ENCODE results near the gene RNF141. TPM values are rescaled to one million over a fixed set of nuclear protein-coding genes. Genes with fewer than 3 reads are reported as not detected.

Gene RNF141
- total RNA-seq, 1 experiment from 2014 or later: 21.8 TPM

- Histone ChIP-seq H3K27me3 (ENCODE audit: control insufficient read depth, insufficient read depth, low read length) (peaks cover 2% of the 10 kb centered on the region; the same call in 1 of the 2 replicates), H3K36me3 (replicated peaks; ENCODE audit: control insufficient read depth, insufficient read depth, low read length) (no peaks in the 10 kb centered on the region), H3K4me3 (ENCODE audit: insufficient read depth, low read depth, low read length) (no peak overlapping the region)
- no peak for DNase-seq
Observed at GRCh38 chr11:10544491-10545465, 3.8 kb upstream of the RNF141 start.

- no peak for DNase-seq
- H3K4me3 ChIP-seq (ENCODE audit: insufficient read depth, low read depth, low read length): no peak overlapping the region
- peaks cover 2% of the 10 kb centered on the region; the same call in 1 of the 2 replicates for H3K27me3 ChIP-seq (ENCODE audit: control insufficient read depth, insufficient read depth, low read length)
- no peaks in the 10 kb centered on the region for H3K36me3 ChIP-seq (replicated peaks; ENCODE audit: control insufficient read depth, insufficient read depth, low read length)
Observed at GRCh38 chr11:10543782-10544181, 2.8 kb upstream of the RNF141 start.

GRCh38 chr11:10542776-10543175, 1.8 kb upstream of the RNF141 start:
- Histone ChIP-seq H3K27me3 (ENCODE audit: control insufficient read depth, insufficient read depth, low read length) (peaks cover 2% of the 10 kb centered on the region; the same call in 1 of the 2 replicates), H3K36me3 (replicated peaks; ENCODE audit: control insufficient read depth, insufficient read depth, low read length) (no peaks in the 10 kb centered on the region), H3K4me3 (ENCODE audit: insufficient read depth, low read depth, low read length) (no peak overlapping the region)
- DNase-seq: no peak

- peak; percentile 18 for DNase-seq
- peak overlapping the region; percentile 42 for H3K4me3 ChIP-seq (ENCODE audit: insufficient read depth, low read depth, low read length)
- peaks cover 2% of the 10 kb centered on the region; the same call in 1 of the 2 replicates for H3K27me3 ChIP-seq (ENCODE audit: control insufficient read depth, insufficient read depth, low read length)
- H3K36me3 ChIP-seq (replicated peaks; ENCODE audit: control insufficient read depth, insufficient read depth, low read length): no peaks in the 10 kb centered on the region
Observed at GRCh38 chr11:10541561-10541930, 559 bp upstream of the RNF141 start.

- Histone ChIP-seq H3K4me3 (ENCODE audit: insufficient read depth, low read depth, low read length) (peak overlapping the region; percentile 89), H3K27me3 (ENCODE audit: control insufficient read depth, insufficient read depth, low read length) (peaks cover 2% of the 10 kb centered on the region; the same call in 1 of the 2 replicates)
- no peak for DNase-seq
Observed at GRCh38 chr11:10540546-10540914, 457 bp downstream of the RNF141 start.

GRCh38 chr11:10539339-10539738, 1.6 kb downstream of the RNF141 start:
- Histone ChIP-seq H3K36me3 (replicated peaks; ENCODE audit: control insufficient read depth, insufficient read depth, low read length) (no peaks in the 10 kb centered on the region), H3K27me3 (ENCODE audit: control insufficient read depth, insufficient read depth, low read length) (peaks cover 2% of the 10 kb centered on the region; the same call in 1 of the 2 replicates), H3K4me3 (ENCODE audit: insufficient read depth, low read depth, low read length) (no peak overlapping the region)
- DNase-seq: no peak

More at GRCh38 chr11:10540546-10540914, 457 bp downstream of the RNF141 start:
- no peaks in the 10 kb centered on the region for H3K36me3 ChIP-seq (replicated peaks; ENCODE audit: control insufficient read depth, insufficient read depth, low read length)

GRCh38 chr11:10538924-10539323, 2.1 kb downstream of the RNF141 start:
- DNase-seq: no peak

GRCh38 chr11:10537600-10537999, 3.4 kb downstream of the RNF141 start:
- no peak for DNase-seq
- Histone ChIP-seq H3K4me3 (ENCODE audit: insufficient read depth, low read depth, low read length) (no peak overlapping the region), H3K27me3 (ENCODE audit: control insufficient read depth, insufficient read depth, low read length) (peaks cover 2% of the 10 kb centered on the region; the same call in 1 of the 2 replicates), H3K36me3 (replicated peaks; ENCODE audit: control insufficient read depth, insufficient read depth, low read length) (no peaks in the 10 kb centered on the region)

More at GRCh38 chr11:10538924-10539323, 2.1 kb downstream of the RNF141 start:
- Histone ChIP-seq H3K36me3 (replicated peaks; ENCODE audit: control insufficient read depth, insufficient read depth, low read length) (no peaks in the 10 kb centered on the region), H3K27me3 (ENCODE audit: control insufficient read depth, insufficient read depth, low read length) (peaks cover 2% of the 10 kb centered on the region; the same call in 1 of the 2 replicates), H3K4me3 (ENCODE audit: insufficient read depth, low read depth, low read length) (no peak overlapping the region)

GRCh38 chr11:10534316-10534715, 6.7 kb downstream of the RNF141 start:
- no peak for DNase-seq
- Histone ChIP-seq H3K27me3 (ENCODE audit: control insufficient read depth, insufficient read depth, low read length) (no peaks in the 10 kb centered on the region), H3K4me3 (ENCODE audit: insufficient read depth, low read depth, low read length) (no peak overlapping the region), H3K36me3 (replicated peaks; ENCODE audit: control insufficient read depth, insufficient read depth, low read length) (0 out of 2 replicates have a peak, but pooled peaks cover 2% of the 10 kb centered on the region)

GRCh38 chr11:10533323-10533722, 7.7 kb downstream of the RNF141 start:
- Histone ChIP-seq H3K36me3 (replicated peaks; ENCODE audit: control insufficient read depth, insufficient read depth, low read length) (0 out of 2 replicates have a peak, but pooled peaks cover 2% of the 10 kb centered on the region), H3K27me3 (ENCODE audit: control insufficient read depth, insufficient read depth, low read length) (no peaks in the 10 kb centered on the region), H3K4me3 (ENCODE audit: insufficient read depth, low read depth, low read length) (no peak overlapping the region)
- DNase-seq: no peak

GRCh38 chr11:10532526-10532925, 8.5 kb downstream of the RNF141 start:
- Histone ChIP-seq H3K4me3 (ENCODE audit: insufficient read depth, low read depth, low read length) (no peak overlapping the region), H3K27me3 (ENCODE audit: control insufficient read depth, insufficient read depth, low read length) (no peaks in the 10 kb centered on the region), H3K36me3 (replicated peaks; ENCODE audit: control insufficient read depth, insufficient read depth, low read length) (peaks cover 2% of the 10 kb centered on the region)
- DNase-seq: no peak

GRCh38 chr11:10529279-10529678, 11.7 kb downstream of the RNF141 start:
- Histone ChIP-seq H3K27me3 (ENCODE audit: control insufficient read depth, insufficient read depth, low read length) (no peaks in the 10 kb centered on the region), H3K36me3 (replicated peaks; ENCODE audit: control insufficient read depth, insufficient read depth, low read length) (peaks cover 2% of the 10 kb centered on the region), H3K4me3 (ENCODE audit: insufficient read depth, low read depth, low read length) (no peak overlapping the region)
- no peak for DNase-seq

- DNase-seq: no peak
- Histone ChIP-seq H3K27me3 (ENCODE audit: control insufficient read depth, insufficient read depth, low read length) (no peaks in the 10 kb centered on the region), H3K36me3 (replicated peaks; ENCODE audit: control insufficient read depth, insufficient read depth, low read length) (peaks cover 2% of the 10 kb centered on the region), H3K4me3 (ENCODE audit: insufficient read depth, low read depth, low read length) (no peak overlapping the region)
Observed at GRCh38 chr11:10528121-10528520, 12.9 kb downstream of the RNF141 start.

- H3K4me3 ChIP-seq (ENCODE audit: insufficient read depth, low read depth, low read length): no peak overlapping the region
- H3K36me3 ChIP-seq (replicated peaks; ENCODE audit: control insufficient read depth, insufficient read depth, low read length): peaks cover 2% of the 10 kb centered on the region
- DNase-seq: no peak
Observed at GRCh38 chr11:10526974-10527918, 13.7 kb downstream of the RNF141 start.

More at GRCh38 chr11:10526974-10527918, 13.7 kb downstream of the RNF141 start:
- no peaks in the 10 kb centered on the region for H3K27me3 ChIP-seq (ENCODE audit: control insufficient read depth, insufficient read depth, low read length)

All from H7 (cell line).